HepG2 (cell line): Measurements from ENCODE around the gene CD79A. TPM values are rescaled to one million over a fixed set of nuclear protein-coding genes. Genes with fewer than 3 reads are reported as not detected.

Source experiments
- AGO2 ChIP-seq: fragments of 200-400 bp; formaldehyde crosslinking; optimal IDR thresholded peaks from 2 replicates; pipeline ENCODE3; 2017; ENCODE audit warnings: mild to moderate bottlenecking, low read depth, low read length, moderate library complexity
- ARID3A ChIP-seq: IDR thresholded peaks from 2 replicates; pipeline ENCODE4 v1.6.1; 2012; ENCODE audit warnings: low read depth, low read length, improper control_type of control experiment
- BRD4 ChIP-seq: sonication (generic); formaldehyde crosslinking; IDR thresholded peaks from 2 replicates; pipeline ENCODE4 v1.4.0; 2020; ENCODE audit warnings: missing genetic modification reagents
- CENPT ChIP-seq: sonication (generic); formaldehyde crosslinking; IDR thresholded peaks from 2 replicates; pipeline ENCODE4 v1.8.0; 2022; ENCODE audit warnings: low read depth, mild to moderate bottlenecking, moderate library complexity, missing genetic modification reagents
- DNMT1 ChIP-seq: sonication (generic); formaldehyde crosslinking; IDR thresholded peaks from 2 replicates; pipeline ENCODE4 v1.5.1; 2020; ENCODE audit warnings: mild to moderate bottlenecking, missing genetic modification reagents
- GPBP1L1 ChIP-seq: sonication (generic); formaldehyde crosslinking; IDR thresholded peaks from 2 replicates; pipeline ENCODE4 v1.5.0; 2020; ENCODE audit warnings: mild to moderate bottlenecking, missing genetic modification reagents
- GTF3A ChIP-seq: sonication (generic); formaldehyde crosslinking; conservative IDR thresholded peaks from 2 replicates; pipeline ENCODE4 v1.4.0; 2020; ENCODE audit warnings: mild to moderate bottlenecking, missing genetic modification reagents
- HHEX ChIP-seq: IDR thresholded peaks from 2 replicates; pipeline ENCODE4 v1.6.1; 2016; ENCODE audit warnings: control low read depth
- PPARG ChIP-seq: conservative IDR thresholded peaks from 2 replicates; pipeline ENCODE4 v1.6.1; 2016; ENCODE audit warnings: missing biosample characterization, missing genetic modification reagents
- REL ChIP-seq: sonication (generic); formaldehyde crosslinking; conservative IDR thresholded peaks from 2 replicates; pipeline ENCODE4 v1.8.0; 2022; ENCODE audit warnings: mild to moderate bottlenecking, missing genetic modification reagents, moderate library complexity
- SIX1 ChIP-seq: sonication (generic); formaldehyde crosslinking; IDR thresholded peaks from 2 replicates; pipeline ENCODE4 v1.4.0; 2020; ENCODE audit warnings: missing genetic modification reagents, borderline replicate concordance
- polyA plus RNA-seq, 8 experiments: library from polyadenylated mRNA; depleted of rRNA in 3 of 8; stranded (reverse) in 7 of 8; unstranded in 1 of 8; fragments of >200 nt; fragmentation: Illumina TruSeq in 4 of 8; extraction: Trizol in 4 of 8; gene quantifications; 2 replicates each; pipeline versions ENCODE4 v1.2.1 to v1.2.3, GENCODE V29; 2011 to 2016; ENCODE audit warnings: low read depth in 4 of 8, missing spikeins in 1 of 8, mixed read lengths in 1 of 8; ENCODE audit not compliant: insufficient read depth in 1 of 8
- total RNA-seq, 5 experiments: library from RNA; depleted of rRNA; stranded (reverse); fragments of >200 nt; fragmentation: Illumina TruSeq; extraction: Trizol; gene quantifications; 2 replicates each; pipeline ENCODE4 v1.2.3, GENCODE V29; 2016; ENCODE audit warnings: low read depth in 1 of 5
- TF ChIP-seq, protein P1 (sequence below): IDR thresholded peaks from 2 replicates; pipeline ENCODE4 v1.6.1; 2016; ENCODE audit warnings: low read depth, borderline replicate concordance
- TF ChIP-seq, protein P2 (sequence below): sonication (generic); formaldehyde crosslinking; conservative IDR thresholded peaks from 2 replicates; pipeline ENCODE4 v1.4.0; 2020; ENCODE audit warnings: missing genetic modification reagents
- TF ChIP-seq, protein P3 (sequence below): sonication (generic); formaldehyde crosslinking; IDR thresholded peaks from 2 replicates; pipeline ENCODE4 v1.4.0; 2020; ENCODE audit warnings: mild to moderate bottlenecking, missing genetic modification reagents
- TF ChIP-seq, protein P4 (sequence below): IDR thresholded peaks from 2 replicates; pipeline ENCODE4 v1.6.1; 2016; ENCODE audit warnings: missing genetic modification reagents, missing compliant biosample characterization

The CD79A gene
- total and polyA plus RNA-seq, 2 of the 13 experiments (the other 11 are each of a cell fraction or from before 2014, with no cell fraction given): 0.24 to 0.33 TPM

- TF ChIP-seq GPBP1L1 (CRISPR knock-in tag): no peak
- TF ChIP-seq ARID3A: no peak
- no peak for TF ChIP-seq AGO2
- TF ChIP-seq, protein P1, sequence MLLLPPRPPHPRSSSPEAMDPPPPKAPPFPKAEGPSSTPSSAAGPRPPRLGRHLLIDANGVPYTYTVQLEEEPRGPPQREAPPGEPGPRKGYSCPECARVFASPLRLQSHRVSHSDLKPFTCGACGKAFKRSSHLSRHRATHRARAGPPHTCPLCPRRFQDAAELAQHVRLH (CRISPR knock-in tag): 0 out of 2 replicates have a peak, but pooled peaks have one; percentile 27
- TF ChIP-seq, protein P2, sequence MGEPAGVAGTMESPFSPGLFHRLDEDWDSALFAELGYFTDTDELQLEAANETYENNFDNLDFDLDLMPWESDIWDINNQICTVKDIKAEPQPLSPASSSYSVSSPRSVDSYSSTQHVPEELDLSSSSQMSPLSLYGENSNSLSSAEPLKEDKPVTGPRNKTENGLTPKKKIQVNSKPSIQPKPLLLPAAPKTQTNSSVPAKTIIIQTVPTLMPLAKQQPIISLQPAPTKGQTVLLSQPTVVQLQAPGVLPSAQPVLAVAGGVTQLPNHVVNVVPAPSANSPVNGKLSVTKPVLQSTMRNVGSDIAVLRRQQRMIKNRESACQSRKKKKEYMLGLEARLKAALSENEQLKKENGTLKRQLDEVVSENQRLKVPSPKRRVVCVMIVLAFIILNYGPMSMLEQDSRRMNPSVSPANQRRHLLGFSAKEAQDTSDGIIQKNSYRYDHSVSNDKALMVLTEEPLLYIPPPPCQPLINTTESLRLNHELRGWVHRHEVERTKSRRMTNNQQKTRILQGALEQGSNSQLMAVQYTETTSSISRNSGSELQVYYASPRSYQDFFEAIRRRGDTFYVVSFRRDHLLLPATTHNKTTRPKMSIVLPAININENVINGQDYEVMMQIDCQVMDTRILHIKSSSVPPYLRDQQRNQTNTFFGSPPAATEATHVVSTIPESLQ: no peak
- TF ChIP-seq, protein P3, sequence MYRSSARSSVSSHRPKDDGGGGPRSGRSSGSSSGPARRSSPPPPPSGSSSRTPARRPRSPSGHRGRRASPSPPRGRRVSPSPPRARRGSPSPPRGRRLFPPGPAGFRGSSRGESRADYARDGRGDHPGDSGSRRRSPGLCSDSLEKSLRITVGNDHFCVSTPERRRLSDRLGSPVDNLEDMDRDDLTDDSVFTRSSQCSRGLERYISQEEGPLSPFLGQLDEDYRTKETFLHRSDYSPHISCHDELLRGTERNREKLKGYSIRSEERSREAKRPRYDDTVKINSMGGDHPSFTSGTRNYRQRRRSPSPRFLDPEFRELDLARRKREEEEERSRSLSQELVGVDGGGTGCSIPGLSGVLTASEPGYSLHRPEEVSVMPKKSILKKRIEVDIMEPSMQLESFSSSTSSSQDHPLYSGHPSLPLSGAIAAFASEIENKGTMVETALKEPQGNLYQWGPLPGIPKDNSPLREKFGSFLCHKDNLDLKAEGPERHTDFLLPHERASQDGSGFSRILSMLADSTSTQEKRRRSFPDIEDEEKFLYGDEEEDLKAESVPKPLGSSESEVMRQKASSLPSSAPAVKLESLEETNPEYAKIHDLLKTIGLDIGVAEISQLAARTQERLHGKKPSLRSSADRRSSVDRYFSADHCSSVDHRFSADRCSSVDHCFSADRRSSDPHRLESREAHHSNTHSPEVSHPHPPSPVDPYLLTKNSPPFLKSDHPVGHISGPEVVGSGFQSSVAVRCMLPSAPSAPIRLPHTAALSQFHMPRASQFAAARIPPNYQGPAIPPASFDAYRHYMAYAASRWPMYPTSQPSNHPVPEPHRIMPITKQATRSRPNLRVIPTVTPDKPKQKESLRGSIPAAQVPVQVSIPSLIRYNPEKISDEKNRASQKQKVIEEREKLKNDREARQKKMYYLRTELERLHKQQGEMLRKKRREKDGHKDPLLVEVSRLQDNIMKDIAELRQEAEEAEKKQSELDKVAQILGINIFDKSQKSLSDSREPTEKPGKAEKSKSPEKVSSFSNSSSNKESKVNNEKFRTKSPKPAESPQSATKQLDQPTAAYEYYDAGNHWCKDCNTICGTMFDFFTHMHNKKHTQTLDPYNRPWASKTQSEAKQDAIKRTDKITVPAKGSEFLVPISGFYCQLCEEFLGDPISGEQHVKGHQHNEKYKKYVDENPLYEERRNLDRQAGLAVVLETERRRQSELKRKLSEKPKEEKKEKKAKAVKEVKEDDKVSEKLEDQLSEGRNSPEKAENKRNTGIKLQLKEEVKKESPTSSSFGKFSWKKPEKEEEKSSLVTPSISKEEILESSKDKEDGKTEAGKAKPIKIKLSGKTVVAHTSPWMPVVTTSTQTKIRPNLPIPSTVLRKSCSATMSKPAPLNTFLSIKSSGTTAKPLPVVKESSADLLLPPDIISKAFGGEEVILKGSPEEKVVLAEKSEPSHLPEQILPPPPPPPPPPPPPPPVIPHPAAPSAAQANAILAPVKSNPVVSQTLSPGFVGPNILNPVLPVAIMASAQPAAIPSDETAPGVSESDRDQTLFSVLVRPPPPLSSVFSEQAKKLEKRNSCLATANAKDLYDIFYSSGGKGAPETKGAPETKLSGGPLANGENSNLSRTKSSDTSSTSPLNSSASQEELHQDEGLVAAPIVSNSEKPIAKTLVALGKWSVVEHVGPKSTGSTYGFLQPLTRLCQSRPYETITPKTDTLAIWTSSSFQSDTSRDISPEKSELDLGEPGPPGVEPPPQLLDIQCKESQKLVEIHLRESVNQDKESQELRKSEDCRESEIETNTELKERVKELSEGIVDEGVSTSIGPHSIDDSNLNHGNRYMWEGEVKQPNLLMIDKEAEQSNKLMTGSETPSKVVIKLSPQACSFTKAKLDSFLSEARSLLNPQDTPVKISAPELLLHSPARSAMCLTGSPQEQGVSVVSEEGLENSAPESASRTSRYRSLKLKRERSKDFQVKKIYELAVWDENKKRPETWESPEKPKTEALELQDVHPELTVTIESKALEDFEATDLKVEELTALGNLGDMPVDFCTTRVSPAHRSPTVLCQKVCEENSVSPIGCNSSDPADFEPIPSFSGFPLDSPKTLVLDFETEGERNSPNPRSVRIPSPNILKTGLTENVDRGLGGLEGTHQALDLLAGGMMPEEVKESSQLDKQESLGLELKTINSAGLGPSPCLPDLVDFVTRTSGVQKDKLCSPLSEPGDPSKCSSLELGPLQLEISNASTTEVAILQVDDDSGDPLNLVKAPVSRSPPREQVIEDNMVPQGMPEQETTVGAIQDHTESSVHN (CRISPR knock-in tag): no peak
- TF ChIP-seq SIX1 (CRISPR knock-in tag): no peak
- no peak for TF ChIP-seq BRD4 (CRISPR knock-in tag)
- peak; percentile 64; the same call in 1 of the 2 replicates for TF ChIP-seq HHEX (CRISPR knock-in tag)
- TF ChIP-seq DNMT1 (CRISPR knock-in tag): no peak
- no peak for TF ChIP-seq REL (CRISPR knock-in tag)
- TF ChIP-seq CENPT (CRISPR knock-in tag): no peak
- TF ChIP-seq, protein P4, sequence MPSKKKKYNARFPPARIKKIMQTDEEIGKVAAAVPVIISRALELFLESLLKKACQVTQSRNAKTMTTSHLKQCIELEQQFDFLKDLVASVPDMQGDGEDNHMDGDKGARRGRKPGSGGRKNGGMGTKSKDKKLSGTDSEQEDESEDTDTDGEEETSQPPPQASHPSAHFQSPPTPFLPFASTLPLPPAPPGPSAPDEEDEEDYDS: no peak
- TF ChIP-seq PPARG: 0 out of 2 replicates have a peak, but pooled peaks have one; percentile 35
- no peak for TF ChIP-seq GTF3A (CRISPR knock-in tag)
Measured at GRCh38 chr19:41904118-41904870, 27.2 kb downstream of the CD79A start (continued).
